ENCODE results near the gene FITM1. TPM values are rescaled to one million over a fixed set of nuclear protein-coding genes. Genes with fewer than 3 reads are reported as not detected.

FITM1 gene
- total RNA-seq, 1 donor = not detected

DNA sequence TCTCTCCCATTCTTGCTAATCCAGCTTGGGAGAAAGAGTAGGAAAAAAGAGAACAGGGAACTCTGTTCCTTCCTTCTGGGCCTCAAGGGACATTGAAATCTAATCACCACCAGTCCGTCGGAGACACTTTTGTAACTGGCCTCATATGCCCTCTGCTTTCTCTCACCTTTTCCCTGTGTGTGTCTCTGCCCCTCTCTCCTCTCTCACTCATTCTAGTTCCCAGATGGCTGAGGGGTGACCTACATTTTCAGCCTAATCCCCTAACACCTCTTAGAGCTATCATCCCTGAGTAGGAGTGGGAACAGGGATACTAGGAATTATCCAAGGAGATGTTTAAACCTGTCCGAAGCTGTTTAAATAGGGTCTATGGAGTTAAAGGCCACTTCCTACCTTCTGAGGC lies 45.2 kb upstream of the FITM1 start:
- no peak overlapping the region for H3K4me3 ChIP-seq (ENCODE audit: low read depth, low read length)
- DNase-seq (ENCODE audit: low read depth) = no peak
- TF ChIP-seq, protein P1, sequence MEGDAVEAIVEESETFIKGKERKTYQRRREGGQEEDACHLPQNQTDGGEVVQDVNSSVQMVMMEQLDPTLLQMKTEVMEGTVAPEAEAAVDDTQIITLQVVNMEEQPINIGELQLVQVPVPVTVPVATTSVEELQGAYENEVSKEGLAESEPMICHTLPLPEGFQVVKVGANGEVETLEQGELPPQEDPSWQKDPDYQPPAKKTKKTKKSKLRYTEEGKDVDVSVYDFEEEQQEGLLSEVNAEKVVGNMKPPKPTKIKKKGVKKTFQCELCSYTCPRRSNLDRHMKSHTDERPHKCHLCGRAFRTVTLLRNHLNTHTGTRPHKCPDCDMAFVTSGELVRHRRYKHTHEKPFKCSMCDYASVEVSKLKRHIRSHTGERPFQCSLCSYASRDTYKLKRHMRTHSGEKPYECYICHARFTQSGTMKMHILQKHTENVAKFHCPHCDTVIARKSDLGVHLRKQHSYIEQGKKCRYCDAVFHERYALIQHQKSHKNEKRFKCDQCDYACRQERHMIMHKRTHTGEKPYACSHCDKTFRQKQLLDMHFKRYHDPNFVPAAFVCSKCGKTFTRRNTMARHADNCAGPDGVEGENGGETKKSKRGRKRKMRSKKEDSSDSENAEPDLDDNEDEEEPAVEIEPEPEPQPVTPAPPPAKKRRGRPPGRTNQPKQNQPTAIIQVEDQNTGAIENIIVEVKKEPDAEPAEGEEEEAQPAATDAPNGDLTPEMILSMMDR (IDR thresholded peaks at IDR 0.05; ENCODE audit: insufficient read depth, low read depth, low read length) = no peak

DNA sequence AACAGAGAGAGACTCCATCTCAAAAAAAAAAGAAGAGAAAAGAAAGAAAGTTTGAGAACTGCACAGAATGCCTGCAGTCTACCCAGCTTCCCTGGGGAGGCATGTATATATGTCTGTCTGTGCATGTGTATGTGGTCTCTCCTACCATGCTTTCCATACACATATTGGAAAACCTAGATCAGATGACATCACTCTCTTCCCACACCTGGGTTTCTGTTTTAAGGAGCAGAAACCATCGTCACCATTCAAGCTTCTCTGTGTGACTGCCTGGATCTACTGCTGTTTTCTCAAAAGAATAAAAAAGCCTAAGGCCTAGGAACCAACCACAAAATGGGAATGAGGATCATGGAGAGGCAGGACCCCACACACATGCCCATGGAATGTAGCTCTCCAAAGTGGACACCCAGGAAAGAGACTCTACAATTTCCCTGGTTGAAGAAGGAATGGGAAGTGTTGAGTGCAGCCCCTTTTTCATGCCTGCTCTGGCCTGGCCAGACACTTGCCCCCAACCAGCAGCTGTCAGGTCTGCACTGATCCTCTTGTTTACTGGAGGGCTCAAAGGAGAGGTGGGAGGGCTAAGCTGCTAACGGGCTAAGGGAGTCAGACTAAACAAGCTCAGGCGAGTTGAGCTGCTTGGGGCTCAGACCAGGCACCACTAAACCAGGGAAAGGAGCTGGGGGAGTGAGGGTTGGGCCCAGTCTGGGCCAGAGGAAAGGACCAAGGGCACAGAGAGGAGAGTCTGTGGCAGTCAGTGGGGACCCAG lies 44.1 kb upstream of the FITM1 start:
- H3K4me3 ChIP-seq (ENCODE audit: low read depth, low read length) = no peak overlapping the region
- TF ChIP-seq, protein P1 (IDR thresholded peaks at IDR 0.05; ENCODE audit: insufficient read depth, low read depth, low read length) = no peak
- DNase-seq (ENCODE audit: low read depth) = no peak

DNA sequence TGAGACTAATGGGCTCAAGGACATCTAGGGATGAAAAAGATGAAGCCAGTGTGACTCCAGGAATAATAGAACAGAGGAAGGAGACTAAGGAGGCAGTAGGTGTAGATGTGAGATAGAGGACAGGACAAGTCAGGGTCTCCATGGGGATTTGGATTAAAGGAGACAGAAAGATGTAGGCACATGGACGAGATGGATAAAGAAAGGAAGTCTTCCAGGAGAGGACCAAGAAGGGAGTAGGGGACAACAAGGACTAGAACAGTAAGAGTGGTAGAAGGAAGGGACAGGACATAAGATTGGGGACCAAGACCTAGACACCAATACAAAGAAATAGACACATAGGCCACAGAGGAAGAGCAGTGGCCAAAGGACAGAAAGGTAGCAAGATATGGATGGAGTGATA lies 43.5 kb upstream of the FITM1 start:
- TF ChIP-seq, protein P1 (IDR thresholded peaks at IDR 0.05; ENCODE audit: insufficient read depth, low read depth, low read length) = no peak
- no peak overlapping the region for H3K4me3 ChIP-seq (ENCODE audit: low read depth, low read length)
- no peak for DNase-seq (ENCODE audit: low read depth)

DNA sequence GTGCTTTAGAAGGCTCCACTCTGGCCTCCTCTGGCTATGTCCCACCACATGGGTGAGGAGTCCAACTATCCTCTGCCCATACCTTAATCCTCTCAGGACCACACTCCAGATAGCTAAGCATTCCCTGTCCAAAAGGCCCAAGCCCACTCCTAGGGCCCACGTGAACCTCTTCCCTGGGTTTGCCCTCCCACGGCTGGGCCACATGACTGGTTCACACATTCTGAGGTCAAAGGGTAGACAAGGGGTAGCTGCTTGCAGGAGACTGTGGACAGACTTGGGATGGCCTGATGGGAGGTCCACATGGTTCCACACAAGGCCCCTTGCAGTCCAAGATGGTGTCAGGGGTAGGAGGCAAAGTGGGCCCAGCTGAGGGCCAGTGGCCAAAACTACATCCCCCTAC lies 42.4 kb upstream of the FITM1 start:
- DNase-seq (ENCODE audit: low read depth) = no peak
- H3K4me3 ChIP-seq (ENCODE audit: low read depth, low read length) = no peak overlapping the region
- TF ChIP-seq, protein P1 (IDR thresholded peaks at IDR 0.05; ENCODE audit: insufficient read depth, low read depth, low read length) = no peak

DNA sequence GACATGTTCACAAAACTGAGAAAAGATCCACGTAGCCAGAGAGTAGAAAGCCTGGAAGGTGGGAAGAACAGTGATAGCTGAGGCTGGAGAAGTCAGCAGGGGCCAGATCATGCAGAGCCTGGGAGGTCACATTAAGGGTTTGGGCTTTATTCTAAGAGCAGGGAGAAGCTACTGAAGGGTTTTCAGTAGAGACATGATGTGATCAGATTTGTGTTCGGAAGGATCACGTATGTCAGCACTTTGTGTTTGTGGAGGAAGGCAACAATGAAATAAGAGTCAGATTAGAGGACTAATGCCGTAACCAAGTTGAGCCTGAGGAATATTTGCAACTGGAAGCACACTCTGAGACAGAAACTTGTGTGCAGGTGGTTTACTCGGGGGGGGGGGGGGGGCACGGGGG lies 40.6 kb upstream of the FITM1 start:
- TF ChIP-seq, protein P1 (IDR thresholded peaks at IDR 0.05; ENCODE audit: insufficient read depth, low read depth, low read length) = no peak
- no peak for DNase-seq (ENCODE audit: low read depth)
- H3K4me3 ChIP-seq (ENCODE audit: low read depth, low read length) = no peak overlapping the region

DNA sequence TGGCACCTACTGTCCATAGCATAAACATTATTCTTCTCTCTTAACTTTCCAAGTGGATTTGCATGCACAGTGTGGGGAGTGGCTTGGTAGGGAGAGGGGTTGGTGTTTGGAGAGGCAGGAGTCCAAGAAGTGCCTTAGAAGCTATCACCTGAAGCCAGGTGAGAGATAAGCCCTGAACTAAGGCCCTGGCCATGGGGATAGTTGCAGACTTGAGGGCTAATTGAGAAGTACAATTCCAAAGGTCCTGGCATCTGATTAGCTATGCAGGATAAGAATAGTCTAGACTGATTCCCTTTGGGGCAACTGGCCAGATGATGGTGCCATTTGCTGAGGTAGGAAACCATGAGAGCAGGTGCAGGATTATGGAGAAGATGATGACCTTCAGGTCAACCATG lies 38.4 kb upstream of the FITM1 start:
- DNase-seq (ENCODE audit: low read depth) = no peak
- TF ChIP-seq, protein P1 (IDR thresholded peaks at IDR 0.05; ENCODE audit: insufficient read depth, low read depth, low read length) = no peak

More for the DNA sequence above, 38.4 kb upstream of the FITM1 start:
- H3K4me3 ChIP-seq (ENCODE audit: low read depth, low read length) = no peak overlapping the region
